K562 (cell line): Measurements from ENCODE around the gene STX2. TPM values are rescaled to one million over a fixed set of nuclear protein-coding genes. Genes with fewer than 3 reads are reported as not detected.
A peak's percentile ranks its signal among the peaks of the same experiment; 100 is the strongest.

Source experiments
- ATF7 ChIP-seq: fragments of 450-650 bp; IDR thresholded peaks from 2 replicates; pipeline ENCODE4 v1.7.1; 2014; ENCODE audit warnings: mild to moderate bottlenecking, moderate library complexity
- COPS2 ChIP-seq: fragments of 450-650 bp; conservative IDR thresholded peaks from 2 replicates; pipeline ENCODE4 v1.6.1; 2016; ENCODE audit warnings: mild to moderate bottlenecking, moderate library complexity
- HNRNPH1 ChIP-seq: fragments of 200-400 bp; formaldehyde crosslinking; optimal IDR thresholded peaks from 2 replicates; pipeline ENCODE3; 2017; ENCODE audit warnings: low read depth, mild to moderate bottlenecking, low read length, moderate library complexity
- MCM2 ChIP-seq: fragments of 450-650 bp; IDR thresholded peaks from 2 replicates; pipeline ENCODE4 v1.6.1; 2017; ENCODE audit warnings: low read depth, mild to moderate bottlenecking
- MTA1 ChIP-seq: fragments of 450-650 bp; IDR thresholded peaks from 2 replicates; pipeline ENCODE4 v1.6.1; 2017; ENCODE audit warnings: borderline replicate concordance
- SMARCE1 ChIP-seq: fragments of 450-650 bp; IDR thresholded peaks from 2 replicates; pipeline ENCODE4 v1.7.1; 2016; ENCODE audit warnings: mild to moderate bottlenecking
- SUPT5H ChIP-seq: fragments of 450-650 bp; IDR thresholded peaks from 2 replicates; pipeline ENCODE4 v1.6.1; 2016
- ZNF140 ChIP-seq: fragments of 250-450 bp; sonication (Bioruptor Pico); IDR thresholded peaks from 2 replicates; pipeline ENCODE4 v1.8.0; 2021; ENCODE audit warnings: moderate library complexity, mild to moderate bottlenecking, inconsistent platforms
- polyA plus RNA-seq, 8 experiments: library from polyadenylated mRNA; depleted of rRNA in 4 of 8; stranded (reverse) in 5 of 8; unstranded in 3 of 8; fragments of >200 nt; fragmentation: Nextera tagmentation in 2 of 8; fragmentation: Illumina TruSeq in 1 of 8; extraction: Ambion mirVana in 2 of 8; extraction: Trizol in 1 of 8; gene quantifications; 2 replicates each; pipeline versions ENCODE4 v1.2.1 to v1.2.3, GENCODE V29; 2011 to 2014; ENCODE audit warnings: inconsistent platforms in 1 of 8, missing spikeins in 1 of 8
- total RNA-seq, 7 experiments: library from RNA; depleted of rRNA in 6 of 7; stranded (reverse); fragments of >200 nt in 6 of 7; fragmentation: Illumina TruSeq in 2 of 7; extraction: Trizol in 2 of 7; gene quantifications; 2 replicates each; pipeline versions ENCODE4 v1.2.1 to v1.2.3, GENCODE V29; 2011 to 2021; ENCODE audit warnings: low replicate concordance in 1 of 7
- TF ChIP-seq, protein P1 (sequence below), 3 experiments: fragments of 200-800 bp in 1 of 3; sonication (Bioruptor generic) in 1 of 3; sonication (generic) in 1 of 3; formaldehyde crosslinking in 1 of 3; IDR thresholded peaks; 2 replicates each; pipeline versions ENCODE4 v1.6.1 to v1.8.0; 2016 to 2022; ENCODE audit warnings: mild to moderate bottlenecking in 2 of 3, missing compliant biosample characterization in 2 of 3, missing genetic modification characterization in 2 of 3, missing genetic modification reagents in 1 of 3
- TF ChIP-seq, protein P2 (sequence below): fragments of 450-650 bp; IDR thresholded peaks from 2 replicates; pipeline ENCODE4 v1.7.1; 2018; ENCODE audit warnings: mild to moderate bottlenecking, low read depth; ENCODE audit not compliant: partially characterized antibody
- TF ChIP-seq, protein P3 (sequence below): fragments of 250-450 bp; sonication (Bioruptor Pico); IDR thresholded peaks from 2 replicates; pipeline ENCODE4 v1.4.0; 2020; ENCODE audit warnings: borderline replicate concordance
- TF ChIP-seq, protein P4 (sequence below): fragments of 450-650 bp; IDR thresholded peaks from 2 replicates; pipeline ENCODE4 v1.6.1; 2016; ENCODE audit warnings: missing biosample characterization, missing genetic modification characterization

STX2 gene
- total and polyA plus RNA-seq, 9 of the 15 experiments (the other 6 are each of a cell fraction or from before 2014, with no cell fraction given), result 22.2 to 54.6 (median 30.8) TPM

DNA sequence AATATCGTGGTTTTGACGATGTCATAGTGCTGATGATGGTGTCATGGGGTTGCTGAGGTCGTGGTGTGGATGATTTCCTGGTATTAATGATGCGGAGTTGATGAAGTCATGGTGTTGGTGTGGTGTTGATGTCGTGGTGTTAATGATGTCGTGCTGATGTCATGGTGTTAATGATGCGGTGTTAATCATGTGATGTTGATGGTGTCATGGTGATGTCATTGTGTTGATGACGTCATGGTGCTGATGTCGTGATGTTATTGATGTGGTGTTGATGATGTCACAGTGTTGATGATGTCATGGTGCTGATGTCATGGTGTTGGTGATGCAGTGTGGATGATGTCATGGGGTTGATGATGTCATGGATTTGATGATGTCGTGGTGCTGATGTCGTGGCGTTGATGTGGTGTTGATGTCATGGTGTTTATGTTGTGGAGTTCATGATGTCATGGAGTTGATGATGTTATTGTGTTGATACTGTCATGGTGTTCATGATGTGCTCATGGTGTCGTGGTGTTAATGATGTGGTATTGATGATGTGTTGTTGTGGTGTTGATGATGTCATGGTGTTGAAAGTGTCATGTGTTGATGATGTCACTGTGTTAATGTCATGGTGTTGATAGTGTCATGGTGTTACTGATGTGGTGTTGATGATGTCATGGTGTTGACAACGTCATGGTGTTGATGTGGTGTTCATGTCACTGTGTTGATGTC lies 74.4 kb downstream of the STX2 start (continued):
- TF ChIP-seq, protein P1, sequence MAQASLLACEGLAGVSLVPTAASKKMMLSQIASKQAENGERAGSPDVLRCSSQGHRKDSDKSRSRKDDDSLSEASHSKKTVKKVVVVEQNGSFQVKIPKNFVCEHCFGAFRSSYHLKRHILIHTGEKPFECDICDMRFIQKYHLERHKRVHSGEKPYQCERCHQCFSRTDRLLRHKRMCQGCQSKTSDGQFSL (CRISPR knock-in tag; IDR thresholded peaks at IDR 0.05), result peak; percentile 76; the same call in 1 of the 2 replicates
- TF ChIP-seq, protein P1 (tag; IDR thresholded peaks at IDR 0.05), result no peak
- TF ChIP-seq SMARCE1, result no peak
- TF ChIP-seq ATF7, result peak; percentile 97
- TF ChIP-seq MTA1, result peak; percentile 79; the same call in 1 of the 2 replicates
- TF ChIP-seq COPS2, result no peak
- TF ChIP-seq, protein P2, sequence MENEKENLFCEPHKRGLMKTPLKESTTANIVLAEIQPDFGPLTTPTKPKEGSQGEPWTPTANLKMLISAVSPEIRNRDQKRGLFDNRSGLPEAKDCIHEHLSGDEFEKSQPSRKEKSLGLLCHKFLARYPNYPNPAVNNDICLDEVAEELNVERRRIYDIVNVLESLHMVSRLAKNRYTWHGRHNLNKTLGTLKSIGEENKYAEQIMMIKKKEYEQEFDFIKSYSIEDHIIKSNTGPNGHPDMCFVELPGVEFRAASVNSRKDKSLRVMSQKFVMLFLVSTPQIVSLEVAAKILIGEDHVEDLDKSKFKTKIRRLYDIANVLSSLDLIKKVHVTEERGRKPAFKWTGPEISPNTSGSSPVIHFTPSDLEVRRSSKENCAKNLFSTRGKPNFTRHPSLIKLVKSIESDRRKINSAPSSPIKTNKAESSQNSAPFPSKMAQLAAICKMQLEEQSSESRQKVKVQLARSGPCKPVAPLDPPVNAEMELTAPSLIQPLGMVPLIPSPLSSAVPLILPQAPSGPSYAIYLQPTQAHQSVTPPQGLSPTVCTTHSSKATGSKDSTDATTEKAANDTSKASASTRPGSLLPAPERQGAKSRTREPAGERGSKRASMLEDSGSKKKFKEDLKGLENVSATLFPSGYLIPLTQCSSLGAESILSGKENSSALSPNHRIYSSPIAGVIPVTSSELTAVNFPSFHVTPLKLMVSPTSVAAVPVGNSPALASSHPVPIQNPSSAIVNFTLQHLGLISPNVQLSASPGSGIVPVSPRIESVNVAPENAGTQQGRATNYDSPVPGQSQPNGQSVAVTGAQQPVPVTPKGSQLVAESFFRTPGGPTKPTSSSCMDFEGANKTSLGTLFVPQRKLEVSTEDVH, result peak; percentile 75
- TF ChIP-seq, protein P3, sequence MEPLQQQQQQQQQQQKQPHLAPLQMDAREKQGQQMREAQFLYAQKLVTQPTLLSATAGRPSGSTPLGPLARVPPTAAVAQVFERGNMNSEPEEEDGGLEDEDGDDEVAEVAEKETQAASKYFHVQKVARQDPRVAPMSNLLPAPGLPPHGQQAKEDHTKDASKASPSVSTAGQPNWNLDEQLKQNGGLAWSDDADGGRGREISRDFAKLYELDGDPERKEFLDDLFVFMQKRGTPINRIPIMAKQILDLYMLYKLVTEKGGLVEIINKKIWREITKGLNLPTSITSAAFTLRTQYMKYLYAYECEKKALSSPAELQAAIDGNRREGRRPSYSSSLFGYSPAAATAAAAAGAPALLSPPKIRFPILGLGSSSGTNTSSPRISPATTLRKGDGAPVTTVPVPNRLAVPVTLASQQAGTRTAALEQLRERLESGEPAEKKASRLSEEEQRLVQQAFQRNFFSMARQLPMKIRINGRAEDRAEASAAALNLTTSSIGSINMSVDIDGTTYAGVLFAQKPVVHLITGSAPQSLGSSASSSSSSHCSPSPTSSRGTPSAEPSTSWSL, result no peak
- TF ChIP-seq MCM2, result no peak
- TF ChIP-seq ZNF140 (CRISPR knock-in tag), result no peak
- TF ChIP-seq SUPT5H, result no peak
- no peak for TF ChIP-seq HNRNPH1
- TF ChIP-seq, protein P4, sequence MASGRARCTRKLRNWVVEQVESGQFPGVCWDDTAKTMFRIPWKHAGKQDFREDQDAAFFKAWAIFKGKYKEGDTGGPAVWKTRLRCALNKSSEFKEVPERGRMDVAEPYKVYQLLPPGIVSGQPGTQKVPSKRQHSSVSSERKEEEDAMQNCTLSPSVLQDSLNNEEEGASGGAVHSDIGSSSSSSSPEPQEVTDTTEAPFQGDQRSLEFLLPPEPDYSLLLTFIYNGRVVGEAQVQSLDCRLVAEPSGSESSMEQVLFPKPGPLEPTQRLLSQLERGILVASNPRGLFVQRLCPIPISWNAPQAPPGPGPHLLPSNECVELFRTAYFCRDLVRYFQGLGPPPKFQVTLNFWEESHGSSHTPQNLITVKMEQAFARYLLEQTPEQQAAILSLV, result peak; percentile 58
